ENCODE results near the gene MME.

DNA sequence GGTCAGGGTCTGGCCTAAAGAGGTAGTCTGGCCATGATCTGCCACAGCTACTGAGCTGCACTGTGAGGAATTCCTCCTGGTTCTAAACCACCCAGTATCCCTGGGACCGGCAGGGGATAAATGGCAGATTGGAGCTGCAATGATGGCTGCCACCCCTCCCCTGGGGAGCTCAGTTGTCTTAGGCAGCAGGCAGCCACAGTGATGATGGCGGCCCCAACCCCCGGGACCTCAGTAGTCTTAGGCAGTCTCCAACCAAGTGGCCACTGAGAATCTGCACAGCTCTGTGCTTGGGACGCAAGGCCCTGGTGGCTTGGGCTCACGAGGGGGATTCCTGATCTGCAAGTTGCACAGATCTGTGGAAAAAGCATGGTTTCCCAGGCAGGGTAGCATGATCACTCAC lies 145.3 kb downstream of the MME start:
- TF ChIP-seq NFYB (CRISPR knock-in tag; conservative IDR thresholded peaks at IDR 0.05; ENCODE audit: low read depth) = no peak
- TF ChIP-seq, protein P1, sequence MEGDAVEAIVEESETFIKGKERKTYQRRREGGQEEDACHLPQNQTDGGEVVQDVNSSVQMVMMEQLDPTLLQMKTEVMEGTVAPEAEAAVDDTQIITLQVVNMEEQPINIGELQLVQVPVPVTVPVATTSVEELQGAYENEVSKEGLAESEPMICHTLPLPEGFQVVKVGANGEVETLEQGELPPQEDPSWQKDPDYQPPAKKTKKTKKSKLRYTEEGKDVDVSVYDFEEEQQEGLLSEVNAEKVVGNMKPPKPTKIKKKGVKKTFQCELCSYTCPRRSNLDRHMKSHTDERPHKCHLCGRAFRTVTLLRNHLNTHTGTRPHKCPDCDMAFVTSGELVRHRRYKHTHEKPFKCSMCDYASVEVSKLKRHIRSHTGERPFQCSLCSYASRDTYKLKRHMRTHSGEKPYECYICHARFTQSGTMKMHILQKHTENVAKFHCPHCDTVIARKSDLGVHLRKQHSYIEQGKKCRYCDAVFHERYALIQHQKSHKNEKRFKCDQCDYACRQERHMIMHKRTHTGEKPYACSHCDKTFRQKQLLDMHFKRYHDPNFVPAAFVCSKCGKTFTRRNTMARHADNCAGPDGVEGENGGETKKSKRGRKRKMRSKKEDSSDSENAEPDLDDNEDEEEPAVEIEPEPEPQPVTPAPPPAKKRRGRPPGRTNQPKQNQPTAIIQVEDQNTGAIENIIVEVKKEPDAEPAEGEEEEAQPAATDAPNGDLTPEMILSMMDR (IDR thresholded peaks at IDR 0.05) = no peak
- TF ChIP-seq NR3C1 (CRISPR knock-in tag; conservative IDR thresholded peaks at IDR 0.05; ENCODE audit: low read depth) = no peak
- TF ChIP-seq, protein P2, sequence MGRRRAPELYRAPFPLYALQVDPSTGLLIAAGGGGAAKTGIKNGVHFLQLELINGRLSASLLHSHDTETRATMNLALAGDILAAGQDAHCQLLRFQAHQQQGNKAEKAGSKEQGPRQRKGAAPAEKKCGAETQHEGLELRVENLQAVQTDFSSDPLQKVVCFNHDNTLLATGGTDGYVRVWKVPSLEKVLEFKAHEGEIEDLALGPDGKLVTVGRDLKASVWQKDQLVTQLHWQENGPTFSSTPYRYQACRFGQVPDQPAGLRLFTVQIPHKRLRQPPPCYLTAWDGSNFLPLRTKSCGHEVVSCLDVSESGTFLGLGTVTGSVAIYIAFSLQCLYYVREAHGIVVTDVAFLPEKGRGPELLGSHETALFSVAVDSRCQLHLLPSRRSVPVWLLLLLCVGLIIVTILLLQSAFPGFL (CRISPR knock-in tag; IDR thresholded peaks at IDR 0.05; ENCODE audit: borderline replicate concordance) = no peak
- TF ChIP-seq, protein P3, sequence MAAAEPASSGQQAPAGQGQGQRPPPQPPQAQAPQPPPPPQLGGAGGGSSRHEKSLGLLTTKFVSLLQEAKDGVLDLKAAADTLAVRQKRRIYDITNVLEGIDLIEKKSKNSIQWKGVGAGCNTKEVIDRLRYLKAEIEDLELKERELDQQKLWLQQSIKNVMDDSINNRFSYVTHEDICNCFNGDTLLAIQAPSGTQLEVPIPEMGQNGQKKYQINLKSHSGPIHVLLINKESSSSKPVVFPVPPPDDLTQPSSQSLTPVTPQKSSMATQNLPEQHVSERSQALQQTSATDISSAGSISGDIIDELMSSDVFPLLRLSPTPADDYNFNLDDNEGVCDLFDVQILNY (CRISPR knock-in tag; IDR thresholded peaks at IDR 0.05) = no peak
- TF ChIP-seq, protein P4, sequence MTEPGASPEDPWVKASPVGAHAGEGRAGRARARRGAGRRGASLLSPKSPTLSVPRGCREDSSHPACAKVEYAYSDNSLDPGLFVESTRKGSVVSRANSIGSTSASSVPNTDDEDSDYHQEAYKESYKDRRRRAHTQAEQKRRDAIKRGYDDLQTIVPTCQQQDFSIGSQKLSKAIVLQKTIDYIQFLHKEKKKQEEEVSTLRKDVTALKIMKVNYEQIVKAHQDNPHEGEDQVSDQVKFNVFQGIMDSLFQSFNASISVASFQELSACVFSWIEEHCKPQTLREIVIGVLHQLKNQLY (CRISPR knock-in tag; IDR thresholded peaks at IDR 0.05) = no peak
- TF ChIP-seq, protein P5, sequence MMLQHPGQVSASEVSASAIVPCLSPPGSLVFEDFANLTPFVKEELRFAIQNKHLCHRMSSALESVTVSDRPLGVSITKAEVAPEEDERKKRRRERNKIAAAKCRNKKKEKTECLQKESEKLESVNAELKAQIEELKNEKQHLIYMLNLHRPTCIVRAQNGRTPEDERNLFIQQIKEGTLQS (CRISPR knock-in tag; conservative IDR thresholded peaks at IDR 0.05) = no peak
- no peak for TF ChIP-seq TEAD4 (CRISPR knock-in tag; IDR thresholded peaks at IDR 0.05)
- no peak for TF ChIP-seq ATF1 (CRISPR knock-in tag; IDR thresholded peaks at IDR 0.05)
- TF ChIP-seq, protein P6, sequence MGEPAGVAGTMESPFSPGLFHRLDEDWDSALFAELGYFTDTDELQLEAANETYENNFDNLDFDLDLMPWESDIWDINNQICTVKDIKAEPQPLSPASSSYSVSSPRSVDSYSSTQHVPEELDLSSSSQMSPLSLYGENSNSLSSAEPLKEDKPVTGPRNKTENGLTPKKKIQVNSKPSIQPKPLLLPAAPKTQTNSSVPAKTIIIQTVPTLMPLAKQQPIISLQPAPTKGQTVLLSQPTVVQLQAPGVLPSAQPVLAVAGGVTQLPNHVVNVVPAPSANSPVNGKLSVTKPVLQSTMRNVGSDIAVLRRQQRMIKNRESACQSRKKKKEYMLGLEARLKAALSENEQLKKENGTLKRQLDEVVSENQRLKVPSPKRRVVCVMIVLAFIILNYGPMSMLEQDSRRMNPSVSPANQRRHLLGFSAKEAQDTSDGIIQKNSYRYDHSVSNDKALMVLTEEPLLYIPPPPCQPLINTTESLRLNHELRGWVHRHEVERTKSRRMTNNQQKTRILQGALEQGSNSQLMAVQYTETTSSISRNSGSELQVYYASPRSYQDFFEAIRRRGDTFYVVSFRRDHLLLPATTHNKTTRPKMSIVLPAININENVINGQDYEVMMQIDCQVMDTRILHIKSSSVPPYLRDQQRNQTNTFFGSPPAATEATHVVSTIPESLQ (CRISPR knock-in tag; IDR thresholded peaks at IDR 0.05) = no peak
- TF ChIP-seq, protein P7, sequence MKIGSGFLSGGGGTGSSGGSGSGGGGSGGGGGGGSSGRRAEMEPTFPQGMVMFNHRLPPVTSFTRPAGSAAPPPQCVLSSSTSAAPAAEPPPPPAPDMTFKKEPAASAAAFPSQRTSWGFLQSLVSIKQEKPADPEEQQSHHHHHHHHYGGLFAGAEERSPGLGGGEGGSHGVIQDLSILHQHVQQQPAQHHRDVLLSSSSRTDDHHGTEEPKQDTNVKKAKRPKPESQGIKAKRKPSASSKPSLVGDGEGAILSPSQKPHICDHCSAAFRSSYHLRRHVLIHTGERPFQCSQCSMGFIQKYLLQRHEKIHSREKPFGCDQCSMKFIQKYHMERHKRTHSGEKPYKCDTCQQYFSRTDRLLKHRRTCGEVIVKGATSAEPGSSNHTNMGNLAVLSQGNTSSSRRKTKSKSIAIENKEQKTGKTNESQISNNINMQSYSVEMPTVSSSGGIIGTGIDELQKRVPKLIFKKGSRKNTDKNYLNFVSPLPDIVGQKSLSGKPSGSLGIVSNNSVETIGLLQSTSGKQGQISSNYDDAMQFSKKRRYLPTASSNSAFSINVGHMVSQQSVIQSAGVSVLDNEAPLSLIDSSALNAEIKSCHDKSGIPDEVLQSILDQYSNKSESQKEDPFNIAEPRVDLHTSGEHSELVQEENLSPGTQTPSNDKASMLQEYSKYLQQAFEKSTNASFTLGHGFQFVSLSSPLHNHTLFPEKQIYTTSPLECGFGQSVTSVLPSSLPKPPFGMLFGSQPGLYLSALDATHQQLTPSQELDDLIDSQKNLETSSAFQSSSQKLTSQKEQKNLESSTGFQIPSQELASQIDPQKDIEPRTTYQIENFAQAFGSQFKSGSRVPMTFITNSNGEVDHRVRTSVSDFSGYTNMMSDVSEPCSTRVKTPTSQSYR (CRISPR knock-in tag; IDR thresholded peaks at IDR 0.05) = no peak
- TF ChIP-seq FOXK1 (CRISPR knock-in tag; IDR thresholded peaks at IDR 0.05) = no peak
- TF ChIP-seq CREB1 (CRISPR knock-in tag; IDR thresholded peaks at IDR 0.05) = no peak

All from WTC11 (cell line).